Left lung (tissue), 10 donors: ENCODE measurements around the gene ERGIC2. TPM values are rescaled to one million over a fixed set of nuclear protein-coding genes. Genes with fewer than 3 reads are reported as not detected.

Experiments
- ATAC-seq: fragments of 200-7000 bp; cut with Tn5 transposase; one replicate; pipeline ENCODE4 v1.9.1; 2020; ENCODE audit warnings: moderate library complexity
- DNase-seq, 4 donors: peaks; one replicate each; pipeline ENCODE4 v3.0.0-alpha.2; 2013 to 2020
- H3K27ac ChIP-seq, 2 donors: fragments of 200-600 bp; sonication (generic) in 1 of 2; one replicate each; pipeline versions ENCODE4 v1.5.0 to v1.8.0; 2020 to 2021
- H3K27me3 ChIP-seq, 2 donors: fragments of 200-600 bp; sonication (generic) in 1 of 2; one replicate each; pipeline versions ENCODE4 v1.5.0 to v1.8.0; 2020 to 2021
- H3K36me3 ChIP-seq, 2 donors: fragments of 200-600 bp; sonication (generic) in 1 of 2; one replicate each; pipeline versions ENCODE4 v1.5.0 to v1.8.0; 2020 to 2021
- H3K4me1 ChIP-seq, 2 donors: fragments of 200-600 bp; one replicate each; pipeline ENCODE4 v1.8.0; 2021
- H3K4me3 ChIP-seq, 2 donors: fragments of 200-600 bp; sonication (generic) in 1 of 2; one replicate each; pipeline versions ENCODE4 v1.5.0 to v1.8.0; 2020 to 2021; ENCODE audit warnings: mild to moderate bottlenecking in 1 of 2
- H3K9me3 ChIP-seq, 2 donors: fragments of 200-600 bp; sonication (generic) in 1 of 2; one replicate each; pipeline versions ENCODE4 v1.5.0 to v1.8.0; 2020 to 2021
- CTCF ChIP-seq, 2 donors: fragments of 200-600 bp; sonication (generic) in 1 of 2; IDR thresholded peaks; one replicate each; pipeline versions ENCODE4 v1.5.0 to v1.8.0; 2021; ENCODE audit warnings: antibody characterized with exemption in 2 of 2
- intact Hi-C, 2 donors: fragments of 100-400 bp; cut with DNase I; formaldehyde crosslinking; loops; one replicate each; pipeline versions ENCODE4 v1.11.2 to v1.14.2; 2022
- polyA plus RNA-seq, 6 donors: library from polyadenylated mRNA; unstranded; fragments of 120-200 nt; gene quantifications; one replicate each; pipeline ENCODE4 v1.2.1, GENCODE V29; 2013; ENCODE audit not compliant: insufficient read length in 6 of 6
- total RNA-seq, 2 donors: library from RNA; stranded (reverse); fragmentation: NEBNext Ultra II Directional; extraction: Animal tissue kit (Norgen Biotek cat#: 25700); gene quantifications; one replicate each; pipeline ENCODE4 v1.2.1, GENCODE V29; 2021
- donor health status: DM: no; HTN: yes; CAD: no.
- donor health status: DM: no; HTN: no; CAD: no.

Gene ERGIC2
- total and polyA plus RNA-seq, 8 donors = 78.5 to 95.1 (median 84.4) TPM

GRCh38 chr12:29376118-29376517 is 4.9 kb downstream of the ERGIC2 start:
- TF ChIP-seq CTCF (IDR thresholded peaks at IDR 0.05) = no peak
- no peak overlapping the region for H3K4me3 ChIP-seq
- no peaks in the 10 kb centered on the region for H3K27me3 ChIP-seq
- H3K9me3 ChIP-seq = no peaks in the 10 kb centered on the region
- ATAC-seq (no peak), DNase-seq (no peak)
- peaks cover 0 to 4% of the 10 kb centered on the region in 2 donors for H3K36me3 ChIP-seq
- no peak overlapping the region for H3K27ac ChIP-seq
- intact Hi-C loops = no loop called here
- H3K4me1 ChIP-seq = peaks cover 0 to 12% of the 10 kb centered on the region in 2 donors

- H3K27me3 ChIP-seq = no peaks in the 10 kb centered on the region
- H3K9me3 ChIP-seq = no peaks in the 10 kb centered on the region
- TF ChIP-seq CTCF (IDR thresholded peaks at IDR 0.05) = no peak
- H3K4me1 ChIP-seq = peaks cover 0 to 8% of the 10 kb centered on the region in 2 donors
- intact Hi-C loops = no loop called here
- H3K27ac ChIP-seq = no peak overlapping the region
- H3K36me3 ChIP-seq = peaks cover 0 to 14% of the 10 kb centered on the region in 2 donors
- ATAC-seq (no peak), DNase-seq (no peak)
- H3K4me3 ChIP-seq = no peak overlapping the region
These were observed 6.1 kb downstream of the ERGIC2 start for GRCh38 chr12:29374913-29375312.

DNA sequence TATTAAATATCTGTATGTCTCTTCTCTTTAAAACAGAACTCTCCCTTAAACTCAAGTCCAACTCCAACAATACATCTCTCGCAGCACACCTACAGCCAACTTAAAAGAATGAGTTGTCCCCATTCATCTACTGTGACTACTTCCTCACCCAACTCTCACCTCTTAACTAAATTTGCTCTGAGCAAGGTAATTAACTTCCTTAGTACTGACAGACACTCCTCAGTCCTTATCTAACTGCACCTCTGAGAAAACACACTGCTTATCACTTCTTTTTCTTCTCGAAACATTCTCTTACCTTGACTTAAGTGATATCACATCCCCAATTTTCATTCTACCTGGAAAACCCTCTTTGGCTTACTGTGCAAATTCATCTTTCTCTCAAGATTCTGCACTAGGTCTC is 7.0 kb downstream of the ERGIC2 start:
- no peak for TF ChIP-seq CTCF (IDR thresholded peaks at IDR 0.05)
- Histone ChIP-seq H3K4me1 (no peaks in the 10 kb centered on the region), H3K27ac (no peak overlapping the region), H3K36me3 (peaks cover 0 to 22% of the 10 kb centered on the region in 2 donors), H3K27me3 (no peaks in the 10 kb centered on the region), H3K4me3 (no peak overlapping the region), H3K9me3 (no peaks in the 10 kb centered on the region)
- intact Hi-C loops = no loop called here
- DNase-seq (no peak), ATAC-seq (no peak)

GRCh38 chr12:29365091-29365490 is 15.9 kb downstream of the ERGIC2 start:
- ATAC-seq = no peak
- no peak for DNase-seq
- peaks cover 0 to 55% of the 10 kb centered on the region in 2 donors for H3K36me3 ChIP-seq
- H3K9me3 ChIP-seq = no peaks in the 10 kb centered on the region
- TF ChIP-seq CTCF (IDR thresholded peaks at IDR 0.05) = no peak
- H3K27me3 ChIP-seq = no peaks in the 10 kb centered on the region
- H3K4me3 ChIP-seq = no peak overlapping the region
- no peak overlapping the region for H3K27ac ChIP-seq
- H3K4me1 ChIP-seq = no peaks in the 10 kb centered on the region
- intact Hi-C loops = no loop called here

GRCh38 chr12:29354954-29355353 is 26.0 kb downstream of the ERGIC2 start:
- Histone ChIP-seq H3K27me3 (no peaks in the 10 kb centered on the region), H3K27ac (no peak overlapping the region), H3K36me3 (peaks cover 0 to 59% of the 10 kb centered on the region in 2 donors), H3K9me3 (no peaks in the 10 kb centered on the region), H3K4me1 (peaks cover 0 to 2% of the 10 kb centered on the region in 2 donors), H3K4me3 (no peak overlapping the region)
- intact Hi-C loops = no loop called here
- DNase-seq = no peak
- no peak for ATAC-seq
- TF ChIP-seq CTCF (IDR thresholded peaks at IDR 0.05) = no peak
